Adrenal gland (tissue), 12 donors: ENCODE results near the gene CYP4F12. TPM values are rescaled to one million over a fixed set of nuclear protein-coding genes. Genes with fewer than 3 reads are reported as not detected.

Experiments used
- DNase-seq, 7 donors: peaks; one replicate each; pipeline ENCODE4 v3.0.0-alpha.2; 2019 to 2020
- H3K27ac ChIP-seq, 5 donors: fragments of 200-600 bp; sonication (generic) in 4 of 5; 1 replicate in 3 of 5; 2 replicates in 2 of 5; pipeline versions ENCODE4 v1.5.1 to v1.8.0; 2016 to 2020; ENCODE audit warnings: mild to moderate bottlenecking in 1 of 5
- H3K27me3 ChIP-seq: fragments of 200-600 bp; 2 replicates; pipeline ENCODE4 v1.8.0; 2021
- H3K36me3 ChIP-seq, 2 donors: fragments of 200-600 bp; replicated peaks in 1 of 2; 1 replicate in 1 of 2; 2 replicates in 1 of 2; pipeline versions ENCODE4 v1.5.1 to v1.8.0; 2018 to 2022
- H3K4me1 ChIP-seq, 2 donors: fragments of 200-600 bp; replicated peaks in 1 of 2; 1 replicate in 1 of 2; 2 replicates in 1 of 2; pipeline versions ENCODE4 v1.5.1 to v1.8.0; 2018 to 2021
- H3K4me3 ChIP-seq, 4 donors: fragments of 200-600 bp; sonication (generic) in 3 of 4; one replicate each; pipeline ENCODE4 v1.5.1; 2016 to 2018
- H3K9me3 ChIP-seq, 3 donors: fragments of 200-600 bp; sonication (generic) in 1 of 3; replicated peaks in 1 of 3; 1 replicate in 2 of 3; 2 replicates in 1 of 3; pipeline versions ENCODE4 v1.5.1 to v1.8.0; 2016 to 2021
- CTCF ChIP-seq, 6 experiments: fragments of 450-650 bp in 4 of 6; fragments of 200-600 bp in 2 of 6; sonication (generic) in 1 of 6; IDR thresholded peaks; 1 replicate in 5 of 6; 2 replicates in 1 of 6; pipeline versions ENCODE4 v1.5.1 to v1.8.0; 2016 to 2021; ENCODE audit warnings: antibody characterized with exemption in 6 of 6, mild to moderate bottlenecking in 2 of 6, moderate library complexity in 1 of 6
- POLR2A ChIP-seq, 2 donors: fragments of 450-650 bp; IDR thresholded peaks; one replicate each; pipeline ENCODE4 v1.6.1; 2017; ENCODE audit warnings: antibody characterized with exemption in 2 of 2, mild to moderate bottlenecking in 2 of 2, moderate library complexity in 1 of 2
- WGBS, 4 donors: extraction: QIAGEN DNeasy Blood & Tissue Kit in 2 of 4; methylation state at CpG; one replicate each; pipeline versions ENCODE4 v1.1.5 to v1.1.7; 2013 to 2017; 5-methylcytosine and 5-hydroxymethylcytosine counted together
- intact Hi-C, 2 donors: fragments of 100-400 bp; cut with DNase I; formaldehyde crosslinking; loops; one replicate each; pipeline versions ENCODE4 v1.14.1 to v1.15.0; 2022 to 2023
- polyA plus RNA-seq, 3 donors: library from polyadenylated mRNA; stranded (reverse); fragments of 200-250 nt in 2 of 3; fragments of 350-450 nt in 1 of 3; fragmentation: Illumina TruSeq in 1 of 3; extraction: RNeasy Lipid Tissue Mini Kit (QIAGEN cat#74804) in 1 of 3; gene quantifications; one replicate each; pipeline ENCODE4 v1.2.3, GENCODE V29; 2013 to 2014
- total RNA-seq, 9 donors: library from RNA; depleted of rRNA in 4 of 9; stranded (reverse); fragments of >200 nt in 4 of 9; fragments of 120-200 nt in 1 of 9; fragmentation: NEBNext Ultra II Directional in 1 of 9; extraction: Animal tissue kit (Norgen Biotek cat#: 25700) in 1 of 9; gene quantifications; one replicate each; pipeline versions ENCODE4 v1.1.0 to v1.2.4, GENCODE V29; 2013 to 2023
- donor health status: healthy with polysubstance abuse.
- donor health status: Bipolar disorder and iron deficiency.
- donor health status: DM: yes; HTN: yes; CAD: no.
- donor health status: DM: no; HTN: no; CAD: no.
- donor health status: DM: no; HTN: no; CAD: no.
- donor health status: DM: yes; HTN: yes; CAD: no.

Gene CYP4F12
- total and polyA plus RNA-seq, 12 donors: 0.42 to 19.7 (median 2.7) TPM

GRCh38 chr19:15651791-15652190, 21.1 kb upstream of the CYP4F12 start:
- TF ChIP-seq CTCF (IDR thresholded peaks at IDR 0.05): no peak
- no peak for TF ChIP-seq POLR2A (IDR thresholded peaks at IDR 0.05)
- Histone ChIP-seq H3K4me3 (no peak overlapping the region), H3K27ac (no peak overlapping the region), H3K4me1 (no peaks in the 10 kb centered on the region), H3K9me3 (no peaks in the 10 kb centered on the region), H3K27me3 (no peaks in the 10 kb centered on the region), H3K36me3 (no peaks in the 10 kb centered on the region)
- intact Hi-C loops: no loop called here
- no peak for DNase-seq
- WGBS, 4 donors: 54 to 76% (median 63%) methylated on average over 3 of the region's 3 CpGs

GRCh38 chr19:15652559-15653278, 20.2 kb upstream of the CYP4F12 start:
- DNase-seq: no peak
- WGBS, 4 donors: 59 to 76% (median 65%) methylated on average over 5 to 8 of the region's 8 CpGs
- no peak for TF ChIP-seq POLR2A (IDR thresholded peaks at IDR 0.05)
- no peak for TF ChIP-seq CTCF (IDR thresholded peaks at IDR 0.05)
- Histone ChIP-seq H3K27ac (no peak overlapping the region), H3K27me3 (peaks cover 8% of the 10 kb centered on the region), H3K4me3 (no peak overlapping the region), H3K36me3 (no peaks in the 10 kb centered on the region), H3K4me1 (no peaks in the 10 kb centered on the region), H3K9me3 (no peaks in the 10 kb centered on the region)
- intact Hi-C loops: no loop called here

- DNase-seq: no peak
- Histone ChIP-seq H3K9me3 (no peaks in the 10 kb centered on the region), H3K4me3 (no peak overlapping the region), H3K4me1 (no peaks in the 10 kb centered on the region), H3K36me3 (no peaks in the 10 kb centered on the region), H3K27me3 (peaks cover 9% of the 10 kb centered on the region), H3K27ac (no peak overlapping the region)
- intact Hi-C loops: no loop called here
- no peak for TF ChIP-seq CTCF (IDR thresholded peaks at IDR 0.05)
- no peak for TF ChIP-seq POLR2A (IDR thresholded peaks at IDR 0.05)
Observed at GRCh38 chr19:15656467-15656866, 16.4 kb upstream of the CYP4F12 start.

- intact Hi-C loops: no loop called here
- WGBS, 4 donors: 65 to 71% (median 68%) methylated on average over 4 of the region's 4 CpGs
Observed at GRCh38 chr19:15663247-15663646, 9.6 kb upstream of the CYP4F12 start.

More at GRCh38 chr19:15663247-15663646, 9.6 kb upstream of the CYP4F12 start:
- peaks cover 1% of the 10 kb centered on the region for H3K27me3 ChIP-seq
- H3K4me1 ChIP-seq: no peaks in the 10 kb centered on the region
- no peak overlapping the region for H3K27ac ChIP-seq
- H3K9me3 ChIP-seq: no peaks in the 10 kb centered on the region
- no peaks in the 10 kb centered on the region for H3K36me3 ChIP-seq
- TF ChIP-seq POLR2A (IDR thresholded peaks at IDR 0.05) (no peak), CTCF (IDR thresholded peaks at IDR 0.05) (no peak)
- H3K4me3 ChIP-seq: no peak overlapping the region
- no peak for DNase-seq
